Stomach (tissue), 9 donors: ENCODE data around the gene TUBGCP3. TPM values are rescaled to one million over a fixed set of nuclear protein-coding genes. Genes with fewer than 3 reads are reported as not detected.

Experiments used
- DNase-seq, 2 donors: peaks; one replicate each; pipeline versions ENCODE4 v3.0.0 to v3.0.0-alpha.2; 2013 to 2019
- H3K27ac ChIP-seq, 5 donors: fragments of 200-600 bp in 4 of 5; sonication (generic) in 4 of 5; one replicate each; pipeline ENCODE4 v1.5.1; 2013 to 2019; ENCODE audit warnings: mild to moderate bottlenecking in 1 of 5, moderate library complexity in 1 of 5
- H3K27me3 ChIP-seq, 3 donors: fragments of 200-600 bp; sonication (generic); one replicate each; pipeline ENCODE4 v1.5.1; 2017 to 2019; ENCODE audit warnings: mixed run types in 1 of 3
- H3K36me3 ChIP-seq, 4 donors: fragments of 200-600 bp; sonication (generic); 1 replicate in 3 of 4; 2 replicates in 1 of 4; pipeline ENCODE4 v1.5.1; 2016 to 2019
- H3K4me1 ChIP-seq, 4 donors: fragments of 200-600 bp; sonication (generic); one replicate each; pipeline ENCODE4 v1.5.1; 2016 to 2019
- H3K4me3 ChIP-seq, 4 donors: fragments of 200-600 bp; sonication (generic) in 3 of 4; one replicate each; pipeline ENCODE4 v1.5.1; 2016 to 2019; ENCODE audit warnings: mild to moderate bottlenecking in 1 of 4
- H3K9me3 ChIP-seq, 4 donors: fragments of 200-600 bp; sonication (generic); one replicate each; pipeline ENCODE4 v1.5.1; 2016 to 2019
- CTCF ChIP-seq, 7 experiments: fragments of 450-650 bp in 4 of 7; fragments of 200-600 bp in 3 of 7; sonication (generic) in 3 of 7; IDR thresholded peaks; one replicate each; pipeline ENCODE4 v1.5.1; 2016 to 2019; ENCODE audit warnings: antibody characterized with exemption in 7 of 7, control low read depth in 2 of 7, mild to moderate bottlenecking in 1 of 7
- EP300 ChIP-seq: sonication (generic); formaldehyde crosslinking; IDR thresholded peaks from one replicate; pipeline ENCODE4 v1.6.1; 2017; ENCODE audit warnings: antibody characterized with exemption
- POLR2A ChIP-seq, 4 donors: fragments of 450-650 bp; IDR thresholded peaks; one replicate each; pipeline ENCODE4 v1.6.1; 2016; ENCODE audit warnings: antibody characterized with exemption in 4 of 4, control low read depth in 2 of 4, mild to moderate bottlenecking in 1 of 4, moderate library complexity in 1 of 4
- POLR2AphosphoS5 ChIP-seq, 3 donors: sonication (generic); formaldehyde crosslinking; IDR thresholded peaks; one replicate each; pipeline ENCODE4 v1.6.1; 2016; ENCODE audit warnings: antibody characterized with exemption in 3 of 3
- WGBS, 5 donors: extraction: QIAGEN DNeasy Blood & Tissue Kit in 3 of 5; methylation state at CpG; one replicate each; pipeline versions ENCODE4 v1.1.5 to v1.1.7; 2013 to 2018; 5-methylcytosine and 5-hydroxymethylcytosine counted together
- intact Hi-C: fragments of 100-400 bp; cut with DNase I; formaldehyde crosslinking; loops from one replicate; pipeline ENCODE4 v1.15.1; 2023; ENCODE audit warnings: low total_unique reads
- polyA plus RNA-seq, 3 donors: library from polyadenylated mRNA; stranded (reverse); fragments of 200-250 nt; gene quantifications; one replicate each; pipeline ENCODE4 v1.2.3, GENCODE V29; 2013
- total RNA-seq, 5 donors: library from RNA; depleted of rRNA; stranded (reverse); fragments of >200 nt; gene quantifications; one replicate each; pipeline versions ENCODE4 v1.1.0 to v1.2.3, GENCODE V29; 2014 to 2016
- donor health status: healthy with polysubstance abuse.
- donor health status: Bipolar disorder and iron deficiency.
- donor health status: healthy.

TUBGCP3 gene
- total and polyA plus RNA-seq, 8 donors, result 7.8 to 49.6 (median 15.2) TPM

- 73 to 76% (median 75%) methylated on average over 18 of the region's 18 CpGs for WGBS, 5 donors
- TF ChIP-seq POLR2AphosphoS5 (IDR thresholded peaks at IDR 0.05) (no peak), CTCF (IDR thresholded peaks at IDR 0.05) (no peak), POLR2A (IDR thresholded peaks at IDR 0.05) (no peak), EP300 (no peak)
- Histone ChIP-seq H3K27me3 (peaks cover 0 to 4% (median 0%) of the 10 kb centered on the region in 3 donors), H3K9me3 (no peaks in the 10 kb centered on the region), H3K4me1 (peaks cover 5 to 22% (median 13%) of the 10 kb centered on the region in 4 donors), H3K27ac (peak overlapping the region in 3 of 5 donors; percentile 71 to 77 (median 72)), H3K4me3 (peak overlapping the region; percentile 38 to 50 (median 41)), H3K36me3 (no peaks in the 10 kb centered on the region)
- DNase-seq, result peak in 1 of 2 donors; percentile 23
- intact Hi-C loops, result loop anchor here (10.0 kb wide), 1 partner anchor 1131 kb away; no protein-coding TSS in a partner anchor
Measured at GRCh38 chr13:112605531-112605990, 17.6 kb upstream of the TUBGCP3 start.

- H3K4me1 ChIP-seq, result peaks cover 5 to 22% (median 13%) of the 10 kb centered on the region in 4 donors
- intact Hi-C loops, result loop anchor here (10.0 kb wide), 1 partner anchor 1129 kb away; no protein-coding TSS in a partner anchor
- peaks cover 0 to 4% (median 0%) of the 10 kb centered on the region in 3 donors for H3K27me3 ChIP-seq
- no peaks in the 10 kb centered on the region for H3K36me3 ChIP-seq
- no peaks in the 10 kb centered on the region for H3K9me3 ChIP-seq
- 29 to 48% (median 39%) methylated on average over 5 of the region's 5 CpGs for WGBS, 5 donors
- H3K27ac ChIP-seq, result no peak overlapping the region
- peak in 1 of 2 donors; percentile 62 for DNase-seq
- H3K4me3 ChIP-seq, result no peak overlapping the region
- TF ChIP-seq EP300 (no peak), POLR2A (IDR thresholded peaks at IDR 0.05) (no peak), POLR2AphosphoS5 (IDR thresholded peaks at IDR 0.05) (no peak), CTCF (IDR thresholded peaks at IDR 0.05) (no peak)
Measured at GRCh38 chr13:112603641-112604225, 15.8 kb upstream of the TUBGCP3 start.

- WGBS, 5 donors, result 86 to 95% (median 88%) methylated on average over 8 of the region's 8 CpGs
- H3K9me3 ChIP-seq, result no peaks in the 10 kb centered on the region
- intact Hi-C loops, result loop anchor here (10.0 kb wide), 1 partner anchor 1127 kb away; no protein-coding TSS in a partner anchor
- H3K4me1 ChIP-seq, result peaks cover 5 to 22% (median 13%) of the 10 kb centered on the region in 4 donors
- no peaks in the 10 kb centered on the region for H3K27me3 ChIP-seq
- TF ChIP-seq EP300, result no peak
- no peak for TF ChIP-seq POLR2A (IDR thresholded peaks at IDR 0.05)
- no peak for TF ChIP-seq CTCF (IDR thresholded peaks at IDR 0.05)
- no peak for TF ChIP-seq POLR2AphosphoS5 (IDR thresholded peaks at IDR 0.05)
- no peaks in the 10 kb centered on the region for H3K36me3 ChIP-seq
- no peak overlapping the region for H3K4me3 ChIP-seq
- DNase-seq, result no peak
- no peak overlapping the region for H3K27ac ChIP-seq
Measured at GRCh38 chr13:112602189-112602588, 14.2 kb upstream of the TUBGCP3 start.

DNA sequence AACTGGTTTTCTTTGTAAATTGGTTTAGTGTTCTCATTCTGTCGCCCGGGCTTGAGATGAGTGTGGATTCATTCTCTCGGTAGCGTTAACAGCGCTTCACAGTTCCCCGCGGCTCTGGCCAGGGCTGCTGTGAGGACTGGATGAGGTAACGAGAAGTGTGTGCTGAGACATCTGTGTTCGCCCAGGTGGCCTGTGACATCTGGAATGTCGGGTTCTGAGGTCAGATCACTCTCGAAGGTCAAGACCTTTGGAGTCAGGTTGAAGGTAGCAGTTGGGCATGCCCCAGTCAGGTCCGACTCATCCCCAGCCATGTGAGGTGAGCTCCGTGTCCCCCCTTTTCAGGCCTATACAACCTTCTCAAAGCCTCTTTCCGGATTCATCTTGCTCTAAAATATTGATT lies 13.4 kb upstream of the TUBGCP3 start:
- Histone ChIP-seq H3K4me1 (peaks cover 5 to 17% (median 9%) of the 10 kb centered on the region in 4 donors), H3K27me3 (no peaks in the 10 kb centered on the region), H3K27ac (no peak overlapping the region), H3K9me3 (no peaks in the 10 kb centered on the region), H3K36me3 (no peaks in the 10 kb centered on the region), H3K4me3 (no peak overlapping the region)
- no peak for TF ChIP-seq CTCF (IDR thresholded peaks at IDR 0.05)
- TF ChIP-seq EP300, result no peak
- TF ChIP-seq POLR2A (IDR thresholded peaks at IDR 0.05), result no peak
- no peak for TF ChIP-seq POLR2AphosphoS5 (IDR thresholded peaks at IDR 0.05)
- intact Hi-C loops, result loop anchor here (10.0 kb wide), 1 partner anchor 1127 kb away; no protein-coding TSS in a partner anchor
- DNase-seq, result no peak
- 82 to 90% (median 85%) methylated on average over 14 of the region's 14 CpGs for WGBS, 5 donors
